ENCODE measurements around the gene CCDC71. TPM values are rescaled to one million over a fixed set of nuclear protein-coding genes. Genes with fewer than 3 reads are reported as not detected.

CCDC71 gene
- total and polyA plus RNA-seq, 2 donors = 10.3 to 25.6 TPM

- Histone ChIP-seq H3K4me1 (ENCODE audit: insufficient read depth) (no peaks in the 10 kb centered on the region), H3K36me3 (ENCODE audit: insufficient read depth) (no peaks in the 10 kb centered on the region), H3K27ac (ENCODE audit: low read depth) (no peak overlapping the region), H3K4me3 (ENCODE audit: low read depth, low read length) (peak overlapping the region; percentile 52)
- DNase-seq (ENCODE audit: extremely low spot score) = no peak
- WGBS = 37% methylated on average over 9 of the region's 9 CpGs
Measured at GRCh38 chr3:49132073-49132436, 34.1 kb downstream of the CCDC71 start.

GRCh38 chr3:49131576-49131975, 34.6 kb downstream of the CCDC71 start:
- DNase-seq (ENCODE audit: extremely low spot score) = no peak
- H3K36me3 ChIP-seq (ENCODE audit: insufficient read depth) = no peaks in the 10 kb centered on the region
- 85% methylated on average over 6 of the region's 6 CpGs for WGBS
- H3K4me1 ChIP-seq (ENCODE audit: insufficient read depth) = no peaks in the 10 kb centered on the region
- no peak overlapping the region for H3K27ac ChIP-seq (ENCODE audit: low read depth)
- peak overlapping the region; percentile 52 for H3K4me3 ChIP-seq (ENCODE audit: low read depth, low read length)

- no peak for DNase-seq (ENCODE audit: extremely low spot score)
- Histone ChIP-seq H3K27ac (ENCODE audit: low read depth) (no peak overlapping the region), H3K36me3 (ENCODE audit: insufficient read depth) (no peaks in the 10 kb centered on the region), H3K4me3 (ENCODE audit: low read depth, low read length) (no peak overlapping the region), H3K4me1 (ENCODE audit: insufficient read depth) (no peaks in the 10 kb centered on the region)
- WGBS = 75% methylated on average over 12 of the region's 12 CpGs
Measured at GRCh38 chr3:49131040-49131439, 35.1 kb downstream of the CCDC71 start.

- Histone ChIP-seq H3K36me3 (ENCODE audit: insufficient read depth) (peaks cover 2% of the 10 kb centered on the region), H3K27ac (ENCODE audit: low read depth) (no peak overlapping the region), H3K4me1 (ENCODE audit: insufficient read depth) (no peaks in the 10 kb centered on the region), H3K4me3 (ENCODE audit: low read depth, low read length) (no peak overlapping the region)
- 80% methylated on average over 14 of the region's 14 CpGs for WGBS
- no peak for DNase-seq (ENCODE audit: extremely low spot score)
Measured at GRCh38 chr3:49124991-49125670, 41.0 kb downstream of the CCDC71 start.

GRCh38 chr3:49124203-49124602, 41.9 kb downstream of the CCDC71 start:
- Histone ChIP-seq H3K36me3 (ENCODE audit: insufficient read depth) (peaks cover 2% of the 10 kb centered on the region), H3K4me1 (ENCODE audit: insufficient read depth) (no peaks in the 10 kb centered on the region), H3K27ac (ENCODE audit: low read depth) (no peak overlapping the region), H3K4me3 (ENCODE audit: low read depth, low read length) (no peak overlapping the region)
- no peak for DNase-seq (ENCODE audit: extremely low spot score)
- 88% methylated on average over 7 of the region's 7 CpGs for WGBS

GRCh38 chr3:49123687-49124086, 42.4 kb downstream of the CCDC71 start:
- peaks cover 2% of the 10 kb centered on the region for H3K36me3 ChIP-seq (ENCODE audit: insufficient read depth)
- H3K4me1 ChIP-seq (ENCODE audit: insufficient read depth) = no peaks in the 10 kb centered on the region
- H3K27ac ChIP-seq (ENCODE audit: low read depth) = no peak overlapping the region

GRCh38 chr3:49122886-49123545, 43.1 kb downstream of the CCDC71 start:
- no peaks in the 10 kb centered on the region for H3K4me1 ChIP-seq (ENCODE audit: insufficient read depth)
- no peak overlapping the region for H3K27ac ChIP-seq (ENCODE audit: low read depth)
- no peak for DNase-seq (ENCODE audit: extremely low spot score)
- 92% methylated on average over 17 of the region's 17 CpGs for WGBS
- H3K36me3 ChIP-seq (ENCODE audit: insufficient read depth) = peaks cover 2% of the 10 kb centered on the region
- H3K4me3 ChIP-seq (ENCODE audit: low read depth, low read length) = no peak overlapping the region

More at GRCh38 chr3:49123687-49124086, 42.4 kb downstream of the CCDC71 start:
- no peak overlapping the region for H3K4me3 ChIP-seq (ENCODE audit: low read depth, low read length)
- 94% methylated on average over 17 of the region's 17 CpGs for WGBS
- no peak for DNase-seq (ENCODE audit: extremely low spot score)

- DNase-seq (ENCODE audit: extremely low spot score) = no peak
- H3K4me1 ChIP-seq (ENCODE audit: insufficient read depth) = no peaks in the 10 kb centered on the region
- no peak overlapping the region for H3K27ac ChIP-seq (ENCODE audit: low read depth)
- H3K36me3 ChIP-seq (ENCODE audit: insufficient read depth) = peaks cover 2% of the 10 kb centered on the region
- no peak overlapping the region for H3K4me3 ChIP-seq (ENCODE audit: low read depth, low read length)
- 89% methylated on average over 7 of the region's 7 CpGs for WGBS
Measured at GRCh38 chr3:49122451-49122850, 43.7 kb downstream of the CCDC71 start.

GRCh38 chr3:49122022-49122421, 44.1 kb downstream of the CCDC71 start:
- Histone ChIP-seq H3K27ac (ENCODE audit: low read depth) (no peak overlapping the region), H3K4me1 (ENCODE audit: insufficient read depth) (no peaks in the 10 kb centered on the region), H3K4me3 (ENCODE audit: low read depth, low read length) (no peak overlapping the region), H3K36me3 (ENCODE audit: insufficient read depth) (peaks cover 2% of the 10 kb centered on the region)
- no peak for DNase-seq (ENCODE audit: extremely low spot score)
- 91% methylated on average over 12 of the region's 12 CpGs for WGBS

- DNase-seq (ENCODE audit: extremely low spot score) = no peak
- Histone ChIP-seq H3K36me3 (ENCODE audit: insufficient read depth) (peaks cover 2% of the 10 kb centered on the region), H3K27ac (ENCODE audit: low read depth) (peak overlapping the region; percentile 69), H3K4me1 (ENCODE audit: insufficient read depth) (no peaks in the 10 kb centered on the region), H3K4me3 (ENCODE audit: low read depth, low read length) (peak overlapping the region; percentile 88)
- 69% methylated on average over 17 of the region's 17 CpGs for WGBS
Measured at GRCh38 chr3:49121132-49121736, 44.9 kb downstream of the CCDC71 start.

- H3K27ac ChIP-seq (ENCODE audit: low read depth) = peak within 1 kb of the TSS; percentile 94
- H3K4me3 ChIP-seq (ENCODE audit: low read depth, low read length) = peak within 1 kb of the TSS; percentile 88
- DNase-seq (ENCODE audit: extremely low spot score) = peak; percentile 84
- H3K4me1 ChIP-seq (ENCODE audit: insufficient read depth) = no peaks in the 10 kb centered on the region
- WGBS = under 1% methylated on average over 70 of the region's 70 CpGs
- H3K36me3 ChIP-seq (ENCODE audit: insufficient read depth) = peaks cover 2% of the 10 kb centered on the region
Measured at GRCh38 chr3:49120438-49121131, 45.5 kb downstream of the CCDC71 start, which contains the start of gene USP19. USP19 (minus strand) TSS chr3:49120823; CDS start chr3:49119145, 1,678 bp downstream.

- Histone ChIP-seq H3K4me3 (ENCODE audit: low read depth, low read length) (peak overlapping the region; percentile 88), H3K36me3 (ENCODE audit: insufficient read depth) (peaks cover 2% of the 10 kb centered on the region), H3K27ac (ENCODE audit: low read depth) (peak overlapping the region; percentile 94), H3K4me1 (ENCODE audit: insufficient read depth) (no peaks in the 10 kb centered on the region)
- no peak for DNase-seq (ENCODE audit: extremely low spot score)
- under 1% methylated on average over 9 of the region's 9 CpGs for WGBS
Measured at GRCh38 chr3:49120096-49120437, 46.1 kb downstream of the CCDC71 start.

- Histone ChIP-seq H3K4me1 (ENCODE audit: insufficient read depth) (no peaks in the 10 kb centered on the region), H3K27ac (ENCODE audit: low read depth) (no peak overlapping the region), H3K36me3 (ENCODE audit: insufficient read depth) (peaks cover 2% of the 10 kb centered on the region), H3K4me3 (ENCODE audit: low read depth, low read length) (peak overlapping the region; percentile 88)
- WGBS = 75% methylated on average over 3 of the region's 3 CpGs
- DNase-seq (ENCODE audit: extremely low spot score) = no peak
Measured at GRCh38 chr3:49119439-49119838, 46.7 kb downstream of the CCDC71 start.
